Endometrial microvascular endothelial cells (primary cell): ENCODE results near the gene GCM1. TPM values are rescaled to one million over a fixed set of nuclear protein-coding genes. Genes with fewer than 3 reads are reported as not detected.
"Not testable (repeated sequence)": the region's sequence is repeated elsewhere in the genome, so short reads cannot be mapped to it uniquely, and the experiment has no call there.

Experiments used
- in situ Hi-C: cut with HindIII; loops from 2 replicates; pipeline ENCODE4 v1.10.0; 2017; ENCODE audit warnings: low sequenced_read_pairs, low pct_unique_long_range_greater_than_20kb; ENCODE audit errors: inconsistent ontology term
- total RNA-seq: library from RNA; depleted of rRNA; stranded (reverse); fragments of >200 nt; gene quantifications from one replicate; pipeline ENCODE4 v1.2.3, GENCODE V29; 2015; ENCODE audit errors: inconsistent ontology term

The GCM1 gene
- total RNA-seq = not detected

- in situ Hi-C loops = no loop called here
These were observed at the start of gene GCM1 for GRCh38 chr6:53148684-53149083. TSS of gene GCM1 (minus strand) at chr6:53148841. CDS start at chr6:53145632, 3,209 bp downstream.

GRCh38 chr6:53197553-53197952 is 48.9 kb upstream of the GCM1 start:
- in situ Hi-C loops = no loop called here

GRCh38 chr6:53195048-53195447 is 46.4 kb upstream of the GCM1 start:
- in situ Hi-C loops = no loop called here

- in situ Hi-C loops = no loop called here
These were observed 44.1 kb upstream of the GCM1 start for GRCh38 chr6:53192682-53193188.

GRCh38 chr6:53189554-53189953 is 40.9 kb upstream of the GCM1 start:
- in situ Hi-C loops = no loop called here

- in situ Hi-C loops = no loop called here
These were observed 40.2 kb upstream of the GCM1 start for GRCh38 chr6:53188833-53189232.

- in situ Hi-C loops = no loop called here
These were observed 32.0 kb upstream of the GCM1 start for GRCh38 chr6:53180678-53181077.

GRCh38 chr6:53179961-53180651 is 31.5 kb upstream of the GCM1 start:
- in situ Hi-C loops = no loop called here

- in situ Hi-C loops = no loop called here
These were observed 30.3 kb upstream of the GCM1 start for GRCh38 chr6:53178837-53179432.

GRCh38 chr6:53175027-53175426 is 26.4 kb upstream of the GCM1 start:
- in situ Hi-C loops = no loop called here

- in situ Hi-C loops = no loop called here
These were observed 23.8 kb upstream of the GCM1 start for GRCh38 chr6:53172468-53172803.

GRCh38 chr6:53171605-53172467 is 23.2 kb upstream of the GCM1 start:
- in situ Hi-C loops = no loop called here

- in situ Hi-C loops = no loop called here
These were observed 20.1 kb upstream of the GCM1 start for GRCh38 chr6:53168516-53169267.

- in situ Hi-C loops = no loop called here
These were observed 16.7 kb upstream of the GCM1 start for GRCh38 chr6:53165293-53165692.

- in situ Hi-C loops = no loop called here
These were observed 14.0 kb upstream of the GCM1 start for GRCh38 chr6:53162606-53163005.

- in situ Hi-C loops = no loop called here
These were observed 12.9 kb upstream of the GCM1 start for GRCh38 chr6:53161481-53162009.

GRCh38 chr6:53159558-53159957 is 10.9 kb upstream of the GCM1 start:
- in situ Hi-C loops = no loop called here

GRCh38 chr6:53158076-53158475 is 9.4 kb upstream of the GCM1 start:
- in situ Hi-C loops = not testable (repeated sequence)

- in situ Hi-C loops = not testable (repeated sequence)
These were observed 6.6 kb upstream of the GCM1 start for GRCh38 chr6:53155279-53155678.
